Peyer's patch (tissue), 4 donors: Measurements from ENCODE around the gene RUNX3.

Experiments used
- POLR2A ChIP-seq, 2 donors: fragments of 450-650 bp; IDR thresholded peaks; one replicate each; pipeline ENCODE4 v1.5.1; 2017; ENCODE audit warnings: antibody characterized with exemption in 2 of 2, mild to moderate bottlenecking in 2 of 2, moderate library complexity in 2 of 2
- TF ChIP-seq, protein P1 (sequence below), 6 experiments: fragments of 450-650 bp in 4 of 6; fragments of 200-600 bp in 2 of 6; sonication (generic) in 1 of 6; IDR thresholded peaks; one replicate each; pipeline ENCODE4 v1.5.1; 2017 to 2019; ENCODE audit warnings: antibody characterized with exemption in 6 of 6, mild to moderate bottlenecking in 3 of 6, moderate library complexity in 1 of 6

DNA sequence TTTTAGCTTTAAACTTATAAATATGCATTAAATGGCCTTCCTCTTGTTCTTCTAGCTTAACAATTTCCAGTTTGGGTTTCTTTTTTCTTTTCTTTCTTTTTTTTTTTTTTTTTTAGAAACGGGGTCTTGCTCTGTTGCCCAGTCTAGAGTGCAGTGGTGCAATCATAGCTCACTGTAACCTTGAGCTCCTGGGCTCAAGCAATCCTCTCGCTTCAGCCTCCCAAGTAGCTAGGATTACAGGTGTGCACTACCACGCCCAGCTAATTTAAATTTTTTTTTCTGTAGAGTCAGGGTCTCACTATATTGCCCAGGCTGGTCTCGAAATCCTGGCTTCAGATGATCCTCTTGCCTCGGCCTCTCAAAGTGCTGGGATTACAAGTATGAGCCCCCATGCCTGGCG, 37.9 kb upstream of the RUNX3 start:
- no peak for TF ChIP-seq POLR2A (IDR thresholded peaks at IDR 0.05)
- TF ChIP-seq, protein P1, sequence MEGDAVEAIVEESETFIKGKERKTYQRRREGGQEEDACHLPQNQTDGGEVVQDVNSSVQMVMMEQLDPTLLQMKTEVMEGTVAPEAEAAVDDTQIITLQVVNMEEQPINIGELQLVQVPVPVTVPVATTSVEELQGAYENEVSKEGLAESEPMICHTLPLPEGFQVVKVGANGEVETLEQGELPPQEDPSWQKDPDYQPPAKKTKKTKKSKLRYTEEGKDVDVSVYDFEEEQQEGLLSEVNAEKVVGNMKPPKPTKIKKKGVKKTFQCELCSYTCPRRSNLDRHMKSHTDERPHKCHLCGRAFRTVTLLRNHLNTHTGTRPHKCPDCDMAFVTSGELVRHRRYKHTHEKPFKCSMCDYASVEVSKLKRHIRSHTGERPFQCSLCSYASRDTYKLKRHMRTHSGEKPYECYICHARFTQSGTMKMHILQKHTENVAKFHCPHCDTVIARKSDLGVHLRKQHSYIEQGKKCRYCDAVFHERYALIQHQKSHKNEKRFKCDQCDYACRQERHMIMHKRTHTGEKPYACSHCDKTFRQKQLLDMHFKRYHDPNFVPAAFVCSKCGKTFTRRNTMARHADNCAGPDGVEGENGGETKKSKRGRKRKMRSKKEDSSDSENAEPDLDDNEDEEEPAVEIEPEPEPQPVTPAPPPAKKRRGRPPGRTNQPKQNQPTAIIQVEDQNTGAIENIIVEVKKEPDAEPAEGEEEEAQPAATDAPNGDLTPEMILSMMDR (IDR thresholded peaks at IDR 0.05) = no peak
